Left hindlimb (tissue), 1 donor: ENCODE measurements around the gene TPO.

Experiments used
- DNase-seq: peaks from one replicate; pipeline ENCODE4 v3.0.0-alpha.2; 2018

TPO gene

GRCh38 chr2:1586923-1587840 lies 173.9 kb downstream of the TPO start:
- DNase-seq = no peak

GRCh38 chr2:1588051-1588977 lies 175.1 kb downstream of the TPO start:
- no peak for DNase-seq

GRCh38 chr2:1588978-1589621 lies 175.8 kb downstream of the TPO start:
- no peak for DNase-seq

- no peak for DNase-seq
Observed at GRCh38 chr2:1590596-1591460, 177.6 kb downstream of the TPO start.

- no peak for DNase-seq
Observed at GRCh38 chr2:1591461-1591770, 178.2 kb downstream of the TPO start.
